OCI-LY1 (cell line): ENCODE results near the gene JMJD4.

Experiments used
- EZH2 ChIP-seq: fragments of 200-600 bp; sonication (generic), shearing (Covaris generic); IDR thresholded peaks from 2 replicates; pipeline ENCODE4 v1.8.0; 2017; ENCODE audit warnings: borderline replicate concordance, mixed run types, mild to moderate bottlenecking, antibody characterized with exemption, low read length, moderate library complexity, mixed read lengths
- TF ChIP-seq, protein P1 (sequence below): fragments of 200-600 bp; sonication (generic), shearing (Covaris generic); IDR thresholded peaks from 2 replicates; pipeline ENCODE4 v1.5.1; 2017; ENCODE audit warnings: mild to moderate bottlenecking, antibody characterized with exemption, low read length, moderate library complexity, mixed read lengths

DNA sequence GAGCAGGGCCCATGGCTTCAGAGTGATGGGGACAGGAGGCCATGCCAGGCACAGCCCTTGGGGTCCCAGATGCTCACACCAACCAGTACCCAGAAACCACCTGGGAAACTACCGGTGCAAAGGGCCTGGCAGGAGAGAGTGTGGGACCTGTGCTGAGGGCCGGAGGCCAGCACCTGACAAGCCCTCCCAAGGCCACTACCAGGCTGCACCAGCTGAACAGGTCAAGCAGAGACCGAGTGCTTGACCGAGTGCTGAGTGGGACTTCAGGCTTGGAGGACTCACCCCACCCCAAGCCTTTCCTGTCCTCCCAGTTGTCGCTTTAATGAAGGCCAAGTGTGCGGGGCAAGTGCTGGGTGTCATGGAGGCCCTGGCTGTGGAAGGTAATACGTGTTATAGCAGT lies 36.7 kb upstream of the JMJD4 start:
- TF ChIP-seq, protein P1, sequence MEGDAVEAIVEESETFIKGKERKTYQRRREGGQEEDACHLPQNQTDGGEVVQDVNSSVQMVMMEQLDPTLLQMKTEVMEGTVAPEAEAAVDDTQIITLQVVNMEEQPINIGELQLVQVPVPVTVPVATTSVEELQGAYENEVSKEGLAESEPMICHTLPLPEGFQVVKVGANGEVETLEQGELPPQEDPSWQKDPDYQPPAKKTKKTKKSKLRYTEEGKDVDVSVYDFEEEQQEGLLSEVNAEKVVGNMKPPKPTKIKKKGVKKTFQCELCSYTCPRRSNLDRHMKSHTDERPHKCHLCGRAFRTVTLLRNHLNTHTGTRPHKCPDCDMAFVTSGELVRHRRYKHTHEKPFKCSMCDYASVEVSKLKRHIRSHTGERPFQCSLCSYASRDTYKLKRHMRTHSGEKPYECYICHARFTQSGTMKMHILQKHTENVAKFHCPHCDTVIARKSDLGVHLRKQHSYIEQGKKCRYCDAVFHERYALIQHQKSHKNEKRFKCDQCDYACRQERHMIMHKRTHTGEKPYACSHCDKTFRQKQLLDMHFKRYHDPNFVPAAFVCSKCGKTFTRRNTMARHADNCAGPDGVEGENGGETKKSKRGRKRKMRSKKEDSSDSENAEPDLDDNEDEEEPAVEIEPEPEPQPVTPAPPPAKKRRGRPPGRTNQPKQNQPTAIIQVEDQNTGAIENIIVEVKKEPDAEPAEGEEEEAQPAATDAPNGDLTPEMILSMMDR: no peak
- TF ChIP-seq EZH2: no peak
